Hepatocyte (in vitro differentiated cells): ENCODE results near the gene ERCC6L2. TPM values are rescaled to one million over a fixed set of nuclear protein-coding genes. Genes with fewer than 3 reads are reported as not detected.

Source experiments
- DNase-seq: peaks from one replicate; pipeline ENCODE4 v3.0.0-alpha.2; 2016; ENCODE audit warnings: low spot score
- H2AFZ ChIP-seq: fragments of 200-600 bp; sonication (generic); 2 replicates; pipeline ENCODE4 v1.6.0; 2016; ENCODE audit warnings: antibody characterized with exemption, mild to moderate bottlenecking
- H3K27ac ChIP-seq: fragments of 200-600 bp; sonication (generic); 2 replicates; pipeline ENCODE4 v1.5.1; 2016; ENCODE audit warnings: mild to moderate bottlenecking
- H3K27me3 ChIP-seq: fragments of 200-600 bp; sonication (generic); 2 replicates; pipeline ENCODE4 v1.6.1; 2016
- H3K36me3 ChIP-seq: fragments of 200-600 bp; sonication (generic); replicated peaks from 2 replicates; pipeline ENCODE4 v1.5.1; 2016; ENCODE audit warnings: low read depth; ENCODE audit not compliant: insufficient read depth
- H3K4me1 ChIP-seq: fragments of 200-600 bp; sonication (generic); 2 replicates; pipeline ENCODE4 v1.5.1; 2016; ENCODE audit warnings: mild to moderate bottlenecking, moderate library complexity; ENCODE audit not compliant: insufficient read depth
- H3K4me2 ChIP-seq: fragments of 200-600 bp; sonication (generic); 2 replicates; pipeline ENCODE4 v1.6.0; 2016
- H3K4me3 ChIP-seq: fragments of 200-600 bp; sonication (generic); 2 replicates; pipeline ENCODE4 v1.5.1; 2016; ENCODE audit warnings: mild to moderate bottlenecking
- H3K79me2 ChIP-seq: fragments of 200-600 bp; sonication (generic); 2 replicates; pipeline ENCODE4 v1.6.0; 2017; ENCODE audit warnings: mild to moderate bottlenecking
- H3K9me2 ChIP-seq: fragments of 200-600 bp; sonication (generic); replicated peaks from 2 replicates; pipeline ENCODE4 v1.6.0; 2017; ENCODE audit warnings: mild to moderate bottlenecking; ENCODE audit not compliant: insufficient read depth
- H3K9me3 ChIP-seq: fragments of 200-600 bp; sonication (generic); 2 replicates; pipeline ENCODE4 v1.5.1; 2016; ENCODE audit warnings: low read depth, mild to moderate bottlenecking
- H4K20me1 ChIP-seq: fragments of 200-600 bp; sonication (generic); 2 replicates; pipeline ENCODE4 v1.6.0; 2016; ENCODE audit warnings: mild to moderate bottlenecking; ENCODE audit not compliant: insufficient read depth, poor library complexity, severe bottlenecking
- EZH2 ChIP-seq: fragments of 200-600 bp; sonication (generic); IDR thresholded peaks from 2 replicates; pipeline ENCODE4 v1.6.1; 2016; ENCODE audit warnings: antibody characterized with exemption, mild to moderate bottlenecking, borderline replicate concordance
- EZH2phosphoT487 ChIP-seq: fragments of 200-600 bp; sonication (generic); IDR thresholded peaks from one replicate; pipeline ENCODE4 v1.6.1; 2018; ENCODE audit warnings: antibody characterized with exemption, mild to moderate bottlenecking, low read depth, moderate library complexity; ENCODE audit not compliant: unreplicated experiment, severe bottlenecking
- WGBS: methylation state at CpG from one replicate; pipeline ENCODE4 v1.1.6; 2016; ENCODE audit warnings: low lambda C conversion rate; ENCODE audit errors: missing lambda C conversion rate; 5-methylcytosine and 5-hydroxymethylcytosine counted together
- polyA plus RNA-seq: library from polyadenylated mRNA; unstranded; fragments of >200 nt; fragmentation: Nextera tagmentation; extraction: Ambion mirVana; gene quantifications from 2 replicates; pipeline ENCODE4 v1.2.1, GENCODE V29; 2016
- total RNA-seq: library from RNA; depleted of rRNA; stranded (reverse); fragments of >200 nt; gene quantifications from 2 replicates; pipeline ENCODE4 v1.2.3, GENCODE V29; 2014
- TF ChIP-seq, protein P1 (sequence below): fragments of 200-600 bp; sonication (generic); IDR thresholded peaks from 2 replicates; pipeline ENCODE4 v1.5.1; 2016; ENCODE audit warnings: antibody characterized with exemption, mild to moderate bottlenecking; ENCODE audit not compliant: poor library complexity

Gene ERCC6L2
- total and polyA plus RNA-seq, 2 experiments from 2014 or later = 17.6 to 55.7 TPM

DNA sequence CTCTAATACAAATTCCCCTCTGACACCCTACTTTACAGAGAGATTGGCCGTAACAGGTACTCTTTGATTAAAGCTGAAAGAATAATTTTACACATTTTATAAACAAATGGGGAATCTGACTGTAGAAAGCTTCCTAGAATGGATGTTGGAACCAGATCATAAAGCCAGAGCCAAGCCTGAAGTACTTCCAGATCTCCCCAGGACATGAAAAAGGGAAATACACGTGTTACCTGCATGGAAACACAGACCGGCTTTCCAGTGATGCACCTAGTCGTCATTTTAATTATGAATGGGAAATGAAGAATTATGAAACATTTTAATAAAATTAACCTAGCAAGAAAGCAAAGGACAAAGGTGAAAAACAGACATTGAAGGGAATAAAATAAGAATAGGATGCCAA, 66.5 kb downstream of the ERCC6L2 start:
- Histone ChIP-seq H4K20me1 (no peaks in the 10 kb centered on the region), H3K27ac (no peak overlapping the region), H2AFZ (no peak overlapping the region), H3K4me3 (no peak overlapping the region), H3K9me2 (no peaks in the 10 kb centered on the region), H3K36me3 (no peaks in the 10 kb centered on the region), H3K4me2 (no peak overlapping the region), H3K27me3 (no peaks in the 10 kb centered on the region), H3K9me3 (peaks cover 16% of the 10 kb centered on the region), H3K79me2 (peaks cover 29% of the 10 kb centered on the region), H3K4me1 (no peaks in the 10 kb centered on the region)
- no peak for TF ChIP-seq EZH2
- no peak for TF ChIP-seq EZH2phosphoT487
- TF ChIP-seq, protein P1, sequence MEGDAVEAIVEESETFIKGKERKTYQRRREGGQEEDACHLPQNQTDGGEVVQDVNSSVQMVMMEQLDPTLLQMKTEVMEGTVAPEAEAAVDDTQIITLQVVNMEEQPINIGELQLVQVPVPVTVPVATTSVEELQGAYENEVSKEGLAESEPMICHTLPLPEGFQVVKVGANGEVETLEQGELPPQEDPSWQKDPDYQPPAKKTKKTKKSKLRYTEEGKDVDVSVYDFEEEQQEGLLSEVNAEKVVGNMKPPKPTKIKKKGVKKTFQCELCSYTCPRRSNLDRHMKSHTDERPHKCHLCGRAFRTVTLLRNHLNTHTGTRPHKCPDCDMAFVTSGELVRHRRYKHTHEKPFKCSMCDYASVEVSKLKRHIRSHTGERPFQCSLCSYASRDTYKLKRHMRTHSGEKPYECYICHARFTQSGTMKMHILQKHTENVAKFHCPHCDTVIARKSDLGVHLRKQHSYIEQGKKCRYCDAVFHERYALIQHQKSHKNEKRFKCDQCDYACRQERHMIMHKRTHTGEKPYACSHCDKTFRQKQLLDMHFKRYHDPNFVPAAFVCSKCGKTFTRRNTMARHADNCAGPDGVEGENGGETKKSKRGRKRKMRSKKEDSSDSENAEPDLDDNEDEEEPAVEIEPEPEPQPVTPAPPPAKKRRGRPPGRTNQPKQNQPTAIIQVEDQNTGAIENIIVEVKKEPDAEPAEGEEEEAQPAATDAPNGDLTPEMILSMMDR = no peak
- WGBS = 99% methylated on average over 4 of the region's 4 CpGs
- DNase-seq = no peak

DNA sequence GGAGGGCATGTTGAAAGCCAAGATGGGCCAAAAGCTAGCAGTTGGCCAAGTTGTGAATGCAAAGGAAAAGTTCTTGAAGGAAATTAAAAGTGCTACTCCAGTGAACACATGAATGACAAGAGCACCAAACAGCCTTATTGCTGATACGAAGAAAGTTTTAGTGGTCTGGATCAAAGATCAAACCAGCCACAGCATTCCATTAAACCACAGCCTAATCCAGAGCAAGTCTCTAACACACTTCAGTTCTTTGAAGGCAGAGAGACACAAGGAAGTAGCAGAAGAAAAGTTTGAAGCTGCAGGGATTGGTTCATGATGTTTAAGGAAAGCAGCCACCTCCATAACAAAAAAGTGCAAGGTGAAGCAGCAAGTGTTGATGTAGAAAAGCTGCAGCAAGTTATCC, 71.6 kb downstream of the ERCC6L2 start:
- H4K20me1 ChIP-seq = no peaks in the 10 kb centered on the region
- no peak overlapping the region for H2AFZ ChIP-seq
- no peak overlapping the region for H3K4me3 ChIP-seq
- H3K9me3 ChIP-seq = peaks cover 32% of the 10 kb centered on the region
- 80% methylated on average over 1 of the region's 1 CpG for WGBS
- H3K27ac ChIP-seq = no peak overlapping the region
- no peaks in the 10 kb centered on the region for H3K4me1 ChIP-seq
- no peak overlapping the region for H3K4me2 ChIP-seq
- no peaks in the 10 kb centered on the region for H3K36me3 ChIP-seq
- H3K27me3 ChIP-seq = no peaks in the 10 kb centered on the region
- no peaks in the 10 kb centered on the region for H3K9me2 ChIP-seq
- no peak for TF ChIP-seq EZH2
- no peak for TF ChIP-seq EZH2phosphoT487
- TF ChIP-seq, protein P1 = no peak
- no peak for DNase-seq
- no peaks in the 10 kb centered on the region for H3K79me2 ChIP-seq

DNA sequence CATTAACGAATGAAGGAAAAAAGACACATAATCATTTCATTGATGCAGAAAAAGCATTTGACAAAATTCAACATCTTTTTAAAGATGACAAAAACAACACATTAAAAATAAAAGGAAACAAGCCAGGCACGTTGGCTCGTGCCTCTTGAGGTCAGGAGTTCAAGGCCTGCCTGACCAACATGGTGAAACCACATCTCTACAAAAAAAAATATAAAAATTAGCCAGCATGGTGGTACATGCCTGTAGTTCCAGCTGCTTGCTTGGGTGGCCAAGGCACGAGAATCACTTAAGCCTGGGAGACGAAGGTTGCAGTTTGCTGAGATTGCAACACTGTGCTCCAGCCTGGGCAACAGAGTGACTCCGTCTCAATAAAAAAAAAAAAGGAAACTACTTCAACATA, 77.0 kb downstream of the ERCC6L2 start:
- Histone ChIP-seq H3K4me3 (no peak overlapping the region), H3K4me2 (no peak overlapping the region), H3K27ac (no peak overlapping the region), H3K79me2 (no peaks in the 10 kb centered on the region), H3K9me2 (no peaks in the 10 kb centered on the region), H3K9me3 (peaks cover 18% of the 10 kb centered on the region), H2AFZ (no peak overlapping the region), H4K20me1 (no peaks in the 10 kb centered on the region), H3K4me1 (no peaks in the 10 kb centered on the region), H3K27me3 (no peaks in the 10 kb centered on the region), H3K36me3 (no peaks in the 10 kb centered on the region)
- no peak for TF ChIP-seq EZH2
- no peak for TF ChIP-seq EZH2phosphoT487
- TF ChIP-seq, protein P1 = no peak
- WGBS = 96% methylated on average over 6 of the region's 6 CpGs
- DNase-seq = no peak

DNA sequence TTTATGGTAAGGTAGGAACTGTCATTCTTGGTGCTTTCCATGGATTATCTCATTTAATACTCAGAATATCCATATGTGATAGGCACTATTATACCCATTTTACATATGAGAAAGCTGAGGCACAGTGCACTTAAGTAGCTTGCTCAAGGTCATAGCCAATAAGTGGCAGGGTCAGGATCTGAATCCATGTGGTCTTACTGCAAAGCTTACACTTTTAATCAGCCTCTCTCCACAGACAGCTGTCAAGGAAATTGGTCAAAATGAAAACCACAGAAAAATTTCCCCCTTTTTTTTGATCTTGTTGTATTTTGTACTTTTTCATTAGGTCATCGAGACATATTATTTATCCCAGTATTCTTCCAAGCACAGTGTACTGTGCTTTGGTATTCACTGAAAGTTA, 78.5 kb downstream of the ERCC6L2 start:
- Histone ChIP-seq H3K4me1 (no peaks in the 10 kb centered on the region), H3K36me3 (no peaks in the 10 kb centered on the region), H3K4me3 (no peak overlapping the region), H3K27ac (no peak overlapping the region), H3K4me2 (no peak overlapping the region), H3K9me3 (peaks cover 5% of the 10 kb centered on the region), H4K20me1 (no peaks in the 10 kb centered on the region), H3K27me3 (no peaks in the 10 kb centered on the region), H3K9me2 (no peaks in the 10 kb centered on the region), H3K79me2 (no peaks in the 10 kb centered on the region), H2AFZ (no peak overlapping the region)
- WGBS = 100% methylated on average over 1 of the region's 1 CpG
- DNase-seq = no peak
- TF ChIP-seq EZH2 (no peak), EZH2phosphoT487 (no peak)
- TF ChIP-seq, protein P1 = no peak
